HCT116 (cell line): ENCODE measurements around the gene COL15A1.

Source experiments
- CEBPB ChIP-seq: IDR thresholded peaks from 2 replicates; pipeline ENCODE4 v1.6.1; 2012; ENCODE audit warnings: low read depth
- EGR1 ChIP-seq: IDR thresholded peaks from 2 replicates; pipeline ENCODE4 v1.6.1; 2012; ENCODE audit warnings: low read depth
- EZH2 ChIP-seq: fragments of 200-600 bp; sonication (generic); IDR thresholded peaks from 2 replicates; pipeline ENCODE4 v1.6.1; 2017; ENCODE audit warnings: antibody characterized with exemption, mixed run types
- POLR2A ChIP-seq: IDR thresholded peaks from 2 replicates; pipeline ENCODE4 v1.7.0; 2011; ENCODE audit warnings: borderline replicate concordance; ENCODE audit not compliant: insufficient read depth, insufficient read length; ENCODE audit errors: extremely low read depth
- POLR2AphosphoS5 ChIP-seq: IDR thresholded peaks from 2 replicates; pipeline ENCODE4 v1.6.1; 2011; ENCODE audit warnings: mild to moderate bottlenecking, low read depth, low read length, moderate library complexity
- RAD21 ChIP-seq: IDR thresholded peaks from 2 replicates; pipeline ENCODE4 v1.6.1; 2012; ENCODE audit warnings: low read depth, mild to moderate bottlenecking
- SP1 ChIP-seq: IDR thresholded peaks from 2 replicates; pipeline ENCODE4 v1.6.1; 2012; ENCODE audit warnings: low read depth
- ZNF274 ChIP-seq: fragments of 200-500 bp; sonication (Bioruptor generic); IDR thresholded peaks from 2 replicates; pipeline ENCODE4 v1.6.1; 2014; ENCODE audit warnings: mild to moderate bottlenecking, low read depth, low read length, inconsistent platforms
- TF ChIP-seq, protein P1 (sequence below), 3 experiments: fragments of 200-600 bp in 1 of 3; sonication (generic) in 1 of 3; IDR thresholded peaks in 2 of 3; conservative IDR thresholded peaks in 1 of 3; 2 replicates each; pipeline ENCODE4 v1.5.1; 2012 to 2017; ENCODE audit warnings: low read depth in 2 of 3, low read length in 2 of 3, antibody characterized with exemption in 1 of 3, borderline replicate concordance in 1 of 3, control low read depth in 1 of 3, mild to moderate bottlenecking in 1 of 3, mixed read lengths in 1 of 3, mixed run types in 1 of 3, moderate library complexity in 1 of 3; ENCODE audit not compliant: insufficient read depth in 1 of 3
- TF ChIP-seq, protein P2 (sequence below): IDR thresholded peaks from 2 replicates; pipeline ENCODE4 v1.6.1; 2012
- TF ChIP-seq, protein P3 (sequence below): IDR thresholded peaks from 2 replicates; pipeline ENCODE4 v1.6.1; 2012

DNA sequence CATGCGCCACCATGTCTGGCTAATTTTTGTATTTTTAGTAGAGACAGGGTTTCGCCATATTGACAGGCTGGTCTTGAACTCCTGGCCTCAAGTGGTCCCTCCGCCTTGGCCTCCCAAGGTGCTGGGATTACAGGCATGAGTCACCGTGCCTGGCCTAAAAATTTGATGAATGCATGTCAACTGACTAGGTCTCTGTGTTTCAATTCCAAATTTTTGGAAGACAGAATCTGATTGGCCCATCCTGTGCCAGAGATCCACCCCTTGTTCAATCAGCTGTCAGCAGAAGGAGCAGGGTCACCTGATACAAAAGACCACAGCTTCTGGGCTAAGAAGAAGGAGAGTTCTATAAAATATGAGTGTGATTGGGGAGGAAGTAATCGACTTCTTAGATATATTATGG, 43.5 kb upstream of the COL15A1 start:
- TF ChIP-seq, protein P1, sequence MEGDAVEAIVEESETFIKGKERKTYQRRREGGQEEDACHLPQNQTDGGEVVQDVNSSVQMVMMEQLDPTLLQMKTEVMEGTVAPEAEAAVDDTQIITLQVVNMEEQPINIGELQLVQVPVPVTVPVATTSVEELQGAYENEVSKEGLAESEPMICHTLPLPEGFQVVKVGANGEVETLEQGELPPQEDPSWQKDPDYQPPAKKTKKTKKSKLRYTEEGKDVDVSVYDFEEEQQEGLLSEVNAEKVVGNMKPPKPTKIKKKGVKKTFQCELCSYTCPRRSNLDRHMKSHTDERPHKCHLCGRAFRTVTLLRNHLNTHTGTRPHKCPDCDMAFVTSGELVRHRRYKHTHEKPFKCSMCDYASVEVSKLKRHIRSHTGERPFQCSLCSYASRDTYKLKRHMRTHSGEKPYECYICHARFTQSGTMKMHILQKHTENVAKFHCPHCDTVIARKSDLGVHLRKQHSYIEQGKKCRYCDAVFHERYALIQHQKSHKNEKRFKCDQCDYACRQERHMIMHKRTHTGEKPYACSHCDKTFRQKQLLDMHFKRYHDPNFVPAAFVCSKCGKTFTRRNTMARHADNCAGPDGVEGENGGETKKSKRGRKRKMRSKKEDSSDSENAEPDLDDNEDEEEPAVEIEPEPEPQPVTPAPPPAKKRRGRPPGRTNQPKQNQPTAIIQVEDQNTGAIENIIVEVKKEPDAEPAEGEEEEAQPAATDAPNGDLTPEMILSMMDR (IDR thresholded peaks at IDR 0.05 in 2 of 3, conservative IDR thresholded peaks at IDR 0.05 in 1 of 3; ENCODE audit: borderline replicate concordance in 1 of 3, insufficient read depth in 1 of 3, low read depth in 2 of 3, low read length in 2 of 3), result no peak
- TF ChIP-seq POLR2AphosphoS5 (no peak), SP1 (no peak), POLR2A (no peak), EGR1 (no peak), EZH2 (no peak), RAD21 (no peak), CEBPB (no peak), ZNF274 (no peak)
- TF ChIP-seq, protein P2, sequence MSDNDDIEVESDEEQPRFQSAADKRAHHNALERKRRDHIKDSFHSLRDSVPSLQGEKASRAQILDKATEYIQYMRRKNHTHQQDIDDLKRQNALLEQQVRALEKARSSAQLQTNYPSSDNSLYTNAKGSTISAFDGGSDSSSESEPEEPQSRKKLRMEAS, result no peak
- TF ChIP-seq, protein P3, sequence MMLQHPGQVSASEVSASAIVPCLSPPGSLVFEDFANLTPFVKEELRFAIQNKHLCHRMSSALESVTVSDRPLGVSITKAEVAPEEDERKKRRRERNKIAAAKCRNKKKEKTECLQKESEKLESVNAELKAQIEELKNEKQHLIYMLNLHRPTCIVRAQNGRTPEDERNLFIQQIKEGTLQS, result no peak
